Activated CD4-positive, alpha-beta memory T cell treated with anti-CD3 and anti-CD28 coated beads for 36 hours (primary cell): Measurements from ENCODE around the gene LPP. TPM values are rescaled to one million over a fixed set of nuclear protein-coding genes. Genes with fewer than 3 reads are reported as not detected.

ENCODE experiments used
- CTCF ChIA-PET: fragments of 350-600 bp; sonication (Branson Sonifier 250); formaldehyde crosslinking; loops from one replicate; lab custom pipeline; 2021; ENCODE audit warnings: antibody characterized with exemption, inconsistent platforms; lab: Charles Lee
- POLR2A ChIA-PET: fragments of 350-600 bp; sonication (Branson Sonifier 250); formaldehyde crosslinking; loops from one replicate; lab custom pipeline; 2021; ENCODE audit warnings: antibody characterized with exemption; lab: Charles Lee
- DNase-seq: peaks from one replicate; pipeline ENCODE4 v3.0.0-alpha.2; 2020
- H3K27ac Mint-ChIP-seq: one replicate; pipeline ENCODE4 v1.8.0; 2021; ENCODE audit warnings: mixed read lengths
- H3K27me3 Mint-ChIP-seq: one replicate; pipeline ENCODE4 v1.8.0; 2021; ENCODE audit warnings: mixed read lengths
- H3K36me3 Mint-ChIP-seq: one replicate; pipeline ENCODE4 v1.8.0; 2021; ENCODE audit warnings: mixed read lengths
- H3K4me1 Mint-ChIP-seq: one replicate; pipeline ENCODE4 v1.8.0; 2021; ENCODE audit warnings: low read depth, mixed read lengths
- H3K4me3 Mint-ChIP-seq: one replicate; pipeline ENCODE4 v1.8.0; 2021; ENCODE audit warnings: mild to moderate bottlenecking, mixed read lengths
- H3K9me3 Mint-ChIP-seq: one replicate; pipeline ENCODE4 v1.8.0; 2021; ENCODE audit warnings: mixed read lengths
- intact Hi-C: fragments of 100-400 bp; cut with micrococcal nuclease; formaldehyde crosslinking; loops from one replicate; pipeline ENCODE4 v1.15.1; 2023
- total RNA-seq, 2 experiments: library from RNA; stranded (reverse); gene quantifications; one replicate each; pipeline ENCODE4 v1.2.3, GENCODE V29; 2021

The LPP gene
- total RNA-seq, 2 experiments from 2014 or later = 41.0 to 43.6 TPM

- H3K4me1 Mint-ChIP-seq = no peaks in the 10 kb centered on the region
- H3K27ac Mint-ChIP-seq = no peak overlapping the region
- peaks cover 2% of the 10 kb centered on the region for H3K36me3 Mint-ChIP-seq
- ChIA-PET POLR2A (no interaction called here), CTCF (no interaction called here)
- H3K4me3 Mint-ChIP-seq = no peak overlapping the region
- intact Hi-C loops = no loop called here
- H3K27me3 Mint-ChIP-seq = no peaks in the 10 kb centered on the region
- no peaks in the 10 kb centered on the region for H3K9me3 Mint-ChIP-seq
- DNase-seq = no peak
Measured at GRCh38 chr3:188647237-188647636, 493.3 kb downstream of the LPP start.

- POLR2A ChIA-PET = no interaction called here
- Mint-ChIP-seq H3K4me3 (no peak overlapping the region), H3K27ac (no peak overlapping the region), H3K36me3 (peaks cover 2% of the 10 kb centered on the region), H3K9me3 (no peaks in the 10 kb centered on the region), H3K27me3 (no peaks in the 10 kb centered on the region), H3K4me1 (no peaks in the 10 kb centered on the region)
- intact Hi-C loops = no loop called here
- DNase-seq = no peak
- CTCF ChIA-PET = interaction anchor here (0.8 kb wide), 1 partner anchor 96 kb away, joined by 4 read pairs; no protein-coding TSS in a partner anchor
Measured at GRCh38 chr3:188649521-188649920, 495.6 kb downstream of the LPP start.

DNA sequence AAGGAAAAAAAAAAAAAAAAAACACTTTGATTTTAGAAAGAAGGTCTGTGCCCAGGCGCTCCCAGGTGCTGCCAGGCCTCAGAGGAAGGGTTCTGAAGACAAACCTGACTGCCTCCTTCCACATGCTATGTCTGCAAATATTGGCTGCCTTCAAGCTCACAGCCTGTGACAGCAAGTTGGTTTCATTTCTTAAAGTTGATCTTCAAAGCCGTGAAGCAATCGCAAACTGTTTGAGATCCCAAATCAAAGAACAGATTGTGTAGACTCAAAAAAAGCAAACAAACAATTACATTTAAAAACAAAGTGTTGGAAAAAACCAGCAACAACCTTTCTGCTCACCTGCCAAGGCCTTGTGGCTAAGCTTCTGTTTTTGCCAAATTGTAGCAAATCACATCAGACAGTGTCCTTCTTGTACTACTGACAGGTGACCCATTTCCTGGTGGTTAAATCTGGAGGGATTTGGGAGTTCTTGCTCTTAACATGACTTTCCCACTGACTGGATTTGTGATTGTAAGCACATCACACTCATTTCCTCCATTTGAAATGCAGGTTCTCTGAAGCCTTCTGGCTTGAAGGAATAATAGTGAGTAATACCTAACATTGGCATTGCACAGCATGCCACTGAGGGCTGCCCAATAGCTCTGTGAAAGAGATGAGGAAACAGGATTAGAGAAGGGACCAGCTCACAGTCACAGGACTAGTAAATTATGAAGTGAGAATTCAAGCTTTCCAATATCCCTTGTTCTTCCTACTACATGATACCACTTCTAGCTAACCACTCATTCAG is 502.4 kb downstream of the LPP start:
- Mint-ChIP-seq H3K4me1 (peaks cover 4% of the 10 kb centered on the region), H3K27ac (no peak overlapping the region), H3K4me3 (no peak overlapping the region), H3K36me3 (no peaks in the 10 kb centered on the region), H3K9me3 (no peaks in the 10 kb centered on the region), H3K27me3 (no peaks in the 10 kb centered on the region)
- intact Hi-C loops = no loop called here
- no peak for DNase-seq
- ChIA-PET CTCF (interaction anchor here (0.9 kb wide), 1 partner anchor 12 kb away, joined by 3 read pairs; no protein-coding TSS in a partner anchor), POLR2A (interaction anchor here (0.6 to 0.7 kb wide), 2 partner anchors 94 to 385 kb away, joined by 3 read pairs; no protein-coding TSS in a partner anchor)

DNA sequence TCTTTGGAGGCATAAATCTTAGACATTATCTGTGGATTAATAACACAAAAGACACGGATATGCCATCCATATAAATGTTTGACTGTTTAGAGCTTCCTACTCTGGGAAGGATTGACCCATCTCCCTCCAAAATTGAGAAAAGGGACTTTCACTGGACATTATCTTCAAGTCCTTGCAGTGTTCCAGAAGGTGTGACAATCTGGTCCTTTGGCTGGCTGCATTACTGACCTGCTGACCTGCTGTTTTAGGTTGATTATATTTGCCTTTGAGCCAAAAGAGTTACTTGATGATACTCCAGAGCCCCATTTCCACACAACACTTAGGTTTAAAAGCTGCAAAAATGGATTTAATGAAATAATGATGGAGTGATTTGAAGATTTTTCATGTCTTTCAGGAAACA is 504.6 kb downstream of the LPP start:
- Mint-ChIP-seq H3K9me3 (no peaks in the 10 kb centered on the region), H3K4me3 (no peak overlapping the region), H3K27me3 (no peaks in the 10 kb centered on the region), H3K4me1 (peaks cover 4% of the 10 kb centered on the region), H3K27ac (no peak overlapping the region), H3K36me3 (no peaks in the 10 kb centered on the region)
- intact Hi-C loops = no loop called here
- ChIA-PET CTCF (no interaction called here), POLR2A (no interaction called here)
- DNase-seq = no peak

- POLR2A ChIA-PET = no interaction called here
- Mint-ChIP-seq H3K9me3 (no peaks in the 10 kb centered on the region), H3K4me3 (no peak overlapping the region), H3K27ac (no peak overlapping the region), H3K36me3 (no peaks in the 10 kb centered on the region), H3K27me3 (no peaks in the 10 kb centered on the region), H3K4me1 (peaks cover 4% of the 10 kb centered on the region)
- no peak for DNase-seq
- intact Hi-C loops = no loop called here
- CTCF ChIA-PET = no interaction called here
Measured at GRCh38 chr3:188659449-188660090, 505.6 kb downstream of the LPP start.

GRCh38 chr3:188660415-188660814 is 506.5 kb downstream of the LPP start:
- intact Hi-C loops = no loop called here
- no peak for DNase-seq
- Mint-ChIP-seq H3K36me3 (no peaks in the 10 kb centered on the region), H3K27me3 (no peaks in the 10 kb centered on the region), H3K4me3 (no peak overlapping the region), H3K27ac (no peak overlapping the region), H3K4me1 (peaks cover 4% of the 10 kb centered on the region), H3K9me3 (no peaks in the 10 kb centered on the region)
- POLR2A ChIA-PET = no interaction called here
- CTCF ChIA-PET = no interaction called here

DNA sequence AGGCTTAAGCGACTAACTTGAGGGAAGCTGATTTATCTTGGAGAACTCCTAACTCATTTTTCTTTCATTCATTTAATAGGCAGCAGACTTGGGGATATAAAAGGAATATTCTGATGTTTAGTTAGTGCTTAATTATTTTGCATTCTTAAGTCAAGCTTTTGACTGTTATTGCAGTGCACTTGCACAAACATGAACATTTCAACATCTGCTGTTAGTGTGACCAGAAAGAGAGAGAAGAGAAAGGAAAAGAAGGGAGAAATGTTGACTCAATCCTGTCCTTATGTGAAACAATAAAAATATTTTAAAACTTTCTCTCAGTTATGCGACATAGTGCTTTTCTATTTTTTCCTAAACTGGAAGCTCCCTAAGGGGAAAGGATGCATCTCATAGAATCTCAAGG is 507.8 kb downstream of the LPP start:
- POLR2A ChIA-PET = no interaction called here
- intact Hi-C loops = no loop called here
- Mint-ChIP-seq H3K36me3 (peaks cover 1% of the 10 kb centered on the region), H3K27ac (no peak overlapping the region), H3K9me3 (no peaks in the 10 kb centered on the region), H3K27me3 (no peaks in the 10 kb centered on the region), H3K4me1 (peaks cover under 1% of the 10 kb centered on the region), H3K4me3 (no peak overlapping the region)
- CTCF ChIA-PET = no interaction called here
- no peak for DNase-seq

DNA sequence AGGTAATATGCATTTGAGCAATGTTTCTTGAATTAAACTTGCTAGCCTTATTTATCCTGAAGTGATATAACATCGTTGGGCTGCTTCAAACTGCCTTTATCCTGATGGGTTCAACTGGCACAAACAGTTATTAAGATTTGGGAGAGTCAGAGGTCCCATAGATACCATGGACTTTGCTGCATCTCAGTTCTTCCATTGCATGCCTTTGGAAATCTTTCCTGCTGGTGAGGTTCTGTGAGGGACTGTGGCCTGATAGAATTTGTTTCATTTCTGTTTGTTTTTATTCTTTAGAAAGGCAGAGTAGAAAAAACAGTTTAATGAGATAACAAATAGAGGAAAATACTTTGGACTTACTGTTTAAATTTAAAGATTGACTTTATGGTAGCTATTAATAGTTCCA is 508.3 kb downstream of the LPP start:
- H3K27ac Mint-ChIP-seq = no peak overlapping the region
- ChIA-PET CTCF (no interaction called here), POLR2A (no interaction called here)
- intact Hi-C loops = no loop called here
- no peak overlapping the region for H3K4me3 Mint-ChIP-seq
- H3K9me3 Mint-ChIP-seq = no peaks in the 10 kb centered on the region
- DNase-seq = no peak
- H3K36me3 Mint-ChIP-seq = peaks cover 1% of the 10 kb centered on the region
- peaks cover 3% of the 10 kb centered on the region for H3K4me1 Mint-ChIP-seq
- H3K27me3 Mint-ChIP-seq = no peaks in the 10 kb centered on the region

GRCh38 chr3:188662795-188663194 is 508.8 kb downstream of the LPP start:
- intact Hi-C loops = no loop called here
- H3K27ac Mint-ChIP-seq = no peak overlapping the region
- H3K27me3 Mint-ChIP-seq = no peaks in the 10 kb centered on the region
- peaks cover 1% of the 10 kb centered on the region for H3K36me3 Mint-ChIP-seq
- H3K9me3 Mint-ChIP-seq = no peaks in the 10 kb centered on the region
- CTCF ChIA-PET = no interaction called here
- no peak for DNase-seq
- H3K4me1 Mint-ChIP-seq = peaks cover 9% of the 10 kb centered on the region
- POLR2A ChIA-PET = no interaction called here
- H3K4me3 Mint-ChIP-seq = no peak overlapping the region

DNA sequence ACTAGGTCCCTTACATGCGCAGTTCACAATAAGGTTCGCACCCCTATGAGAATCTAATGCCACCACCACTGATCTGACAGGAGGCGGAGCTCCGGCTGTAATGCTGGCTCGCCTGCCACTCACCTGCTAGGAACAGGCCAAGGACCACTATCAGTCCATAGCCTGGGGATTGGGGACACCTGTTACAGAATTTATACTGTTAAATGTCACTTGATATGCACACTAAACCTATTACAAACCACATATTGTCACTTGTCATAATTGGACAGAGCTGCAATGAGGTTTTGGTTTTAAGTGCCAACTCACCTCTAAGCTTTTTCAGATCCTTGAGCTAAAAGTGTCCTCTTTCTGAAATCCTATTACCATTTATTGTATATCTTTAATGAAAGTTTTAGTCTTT is 509.9 kb downstream of the LPP start:
- Mint-ChIP-seq H3K27ac (no peak overlapping the region), H3K9me3 (peaks cover under 1% of the 10 kb centered on the region), H3K4me1 (peaks cover 16% of the 10 kb centered on the region), H3K27me3 (no peaks in the 10 kb centered on the region), H3K4me3 (no peak overlapping the region), H3K36me3 (peaks cover 3% of the 10 kb centered on the region)
- ChIA-PET POLR2A (no interaction called here), CTCF (interaction anchor here (0.6 kb wide), 1 partner anchor 1345 kb away, joined by 3 read pairs; no protein-coding TSS in a partner anchor)
- DNase-seq = no peak
- intact Hi-C loops = loop anchor here (2.0 kb wide), 1 partner anchor 923 kb away; no protein-coding TSS in a partner anchor

- ChIA-PET POLR2A (no interaction called here), CTCF (interaction anchor here (0.7 kb wide), 1 partner anchor 439 kb away, joined by 3 read pairs; no protein-coding TSS in a partner anchor)
- no peak overlapping the region for H3K4me3 Mint-ChIP-seq
- H3K27ac Mint-ChIP-seq = no peak overlapping the region
- H3K27me3 Mint-ChIP-seq = no peaks in the 10 kb centered on the region
- peaks cover 4% of the 10 kb centered on the region for H3K9me3 Mint-ChIP-seq
- DNase-seq = peak; percentile 22
- H3K36me3 Mint-ChIP-seq = peaks cover 8% of the 10 kb centered on the region
- peaks cover 16% of the 10 kb centered on the region for H3K4me1 Mint-ChIP-seq
- intact Hi-C loops = loop anchor here (2.0 kb wide), 1 partner anchor 924 kb away; no protein-coding TSS in a partner anchor
Measured at GRCh38 chr3:188664795-188665194, 510.8 kb downstream of the LPP start.

DNA sequence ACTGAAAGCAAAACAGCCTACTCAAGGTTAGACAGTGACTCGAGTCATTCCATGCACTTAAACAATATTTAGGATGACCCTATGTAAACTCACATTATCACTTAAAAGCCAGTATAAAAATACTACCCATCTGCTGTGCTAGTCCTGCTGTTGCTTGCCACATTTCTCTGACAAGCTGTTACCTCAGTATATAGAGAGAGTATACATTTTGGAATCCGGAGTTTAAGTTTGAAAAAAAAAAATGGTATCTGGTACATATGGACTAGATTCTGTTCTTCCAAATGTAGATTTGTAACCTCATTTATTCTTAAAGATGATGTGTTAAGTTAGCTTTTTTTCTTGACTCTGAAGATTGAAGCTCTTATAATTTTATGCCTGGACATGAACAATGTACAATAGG is 514.0 kb downstream of the LPP start:
- DNase-seq = no peak
- H3K4me1 Mint-ChIP-seq = peaks cover 16% of the 10 kb centered on the region
- intact Hi-C loops = no loop called here
- H3K9me3 Mint-ChIP-seq = peaks cover 4% of the 10 kb centered on the region
- POLR2A ChIA-PET = interaction anchor here (0.6 to 1.6 kb wide), 3 partner anchors 28 to 464 kb away, joined by 3 read pairs; no protein-coding TSS in a partner anchor
- no peaks in the 10 kb centered on the region for H3K27me3 Mint-ChIP-seq
- H3K27ac Mint-ChIP-seq = no peak overlapping the region
- H3K36me3 Mint-ChIP-seq = peaks cover 8% of the 10 kb centered on the region
- CTCF ChIA-PET = interaction anchor here (0.8 to 1.6 kb wide), 4 partner anchors 19 to 928 kb away, joined by 3 to 6 read pairs (median 3); no protein-coding TSS in a partner anchor
- no peak overlapping the region for H3K4me3 Mint-ChIP-seq
